ENCODE data around the gene COL6A1.

The COL6A1 gene

GRCh38 chr21:46035809-46036695 lies 54.5 kb downstream of the COL6A1 start:
- Histone ChIP-seq H3K27me3 (ENCODE audit: low read depth, low read length) (no peaks in the 10 kb centered on the region), H2AFZ (ENCODE audit: low read depth, low read length) (no peak overlapping the region), H3K4me1 (ENCODE audit: low read length) (no peaks in the 10 kb centered on the region), H3K4me2 (ENCODE audit: low read length) (no peak overlapping the region), H3K36me3 (replicated peaks; ENCODE audit: low read depth, low read length) (no peaks in the 10 kb centered on the region), H3K79me2 (ENCODE audit: low read length) (no peaks in the 10 kb centered on the region), H3K4me3 (ENCODE audit: low read length) (no peak overlapping the region), H3K9me3 (ENCODE audit: insufficient read depth, low read length) (no peaks in the 10 kb centered on the region), H3K9ac (ENCODE audit: low read length) (no peak overlapping the region), H3K27ac (ENCODE audit: low read length) (no peak overlapping the region), H4K20me1 (ENCODE audit: insufficient read depth, low read length) (no peaks in the 10 kb centered on the region)
- TF ChIP-seq CTCF (IDR thresholded peaks at IDR 0.05; ENCODE audit: low read depth, low read length) (no peak), EZH2phosphoT487 (IDR thresholded peaks at IDR 0.05; ENCODE audit: low read depth) (no peak)

GRCh38 chr21:46036696-46037330 lies 55.2 kb downstream of the COL6A1 start:
- Histone ChIP-seq H2AFZ (ENCODE audit: low read depth, low read length) (no peak overlapping the region), H3K9ac (ENCODE audit: low read length) (no peak overlapping the region), H3K4me3 (ENCODE audit: low read length) (no peak overlapping the region), H3K27ac (ENCODE audit: low read length) (no peak overlapping the region), H3K4me2 (ENCODE audit: low read length) (no peak overlapping the region), H3K36me3 (replicated peaks; ENCODE audit: low read depth, low read length) (no peaks in the 10 kb centered on the region), H3K27me3 (ENCODE audit: low read depth, low read length) (no peaks in the 10 kb centered on the region), H3K79me2 (ENCODE audit: low read length) (no peaks in the 10 kb centered on the region), H3K4me1 (ENCODE audit: low read length) (no peaks in the 10 kb centered on the region), H3K9me3 (ENCODE audit: insufficient read depth, low read length) (no peaks in the 10 kb centered on the region), H4K20me1 (ENCODE audit: insufficient read depth, low read length) (no peaks in the 10 kb centered on the region)
- TF ChIP-seq CTCF (IDR thresholded peaks at IDR 0.05; ENCODE audit: low read depth, low read length), result no peak
- no peak for TF ChIP-seq EZH2phosphoT487 (IDR thresholded peaks at IDR 0.05; ENCODE audit: low read depth)

GRCh38 chr21:46037331-46038325 lies 56.1 kb downstream of the COL6A1 start:
- H3K27me3 ChIP-seq (ENCODE audit: low read depth, low read length), result no peaks in the 10 kb centered on the region
- H4K20me1 ChIP-seq (ENCODE audit: insufficient read depth, low read length), result no peaks in the 10 kb centered on the region
- H3K36me3 ChIP-seq (replicated peaks; ENCODE audit: low read depth, low read length), result no peaks in the 10 kb centered on the region
- no peak overlapping the region for H3K4me2 ChIP-seq (ENCODE audit: low read length)
- H3K9me3 ChIP-seq (ENCODE audit: insufficient read depth, low read length), result no peaks in the 10 kb centered on the region
- no peak overlapping the region for H3K4me3 ChIP-seq (ENCODE audit: low read length)
- H3K4me1 ChIP-seq (ENCODE audit: low read length), result no peaks in the 10 kb centered on the region
- TF ChIP-seq CTCF (IDR thresholded peaks at IDR 0.05; ENCODE audit: low read depth, low read length) (no peak), EZH2phosphoT487 (IDR thresholded peaks at IDR 0.05; ENCODE audit: low read depth) (no peak)
- no peak overlapping the region for H3K9ac ChIP-seq (ENCODE audit: low read length)
- H2AFZ ChIP-seq (ENCODE audit: low read depth, low read length), result no peak overlapping the region
- H3K79me2 ChIP-seq (ENCODE audit: low read length), result no peaks in the 10 kb centered on the region
- H3K27ac ChIP-seq (ENCODE audit: low read length), result no peak overlapping the region

Measured in OCI-LY3 (cell line).